ENCODE data around the gene AAK1. TPM values are rescaled to one million over a fixed set of nuclear protein-coding genes. Genes with fewer than 3 reads are reported as not detected.

The AAK1 gene
- total RNA-seq, 2 donors from 2014 or later: 70.7 to 77.3 TPM

GRCh38 chr2:69461404-69461803, 182.1 kb downstream of the AAK1 start:
- 99% methylated on average over 6 of the region's 6 CpGs for WGBS
- intact Hi-C loops (cut with DNase I): no loop called here

DNA sequence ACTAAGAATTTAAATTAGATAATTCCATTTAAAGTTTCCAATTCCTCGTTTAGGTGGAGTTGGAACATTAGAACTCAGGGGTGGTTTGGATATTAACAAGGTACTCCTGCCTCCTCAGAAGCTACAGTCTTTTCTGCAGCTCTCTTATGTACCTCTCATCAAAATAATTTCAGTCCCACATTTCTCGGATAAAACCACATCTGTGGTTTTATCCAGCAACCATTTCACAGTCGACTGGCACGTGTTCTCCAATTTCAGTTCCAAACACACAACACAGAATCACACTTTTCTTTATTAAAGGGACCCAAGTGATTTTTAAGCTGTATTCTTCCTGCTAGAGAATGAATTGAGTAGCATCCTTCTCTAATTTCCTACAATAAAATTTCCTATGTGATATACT, 183.6 kb downstream of the AAK1 start:
- H3K4me1 ChIP-seq (replicated peaks): peaks cover 5% of the 10 kb centered on the region
- no peak overlapping the region for H3K27ac ChIP-seq
- WGBS: 83% methylated on average over 4 of the region's 4 CpGs
- no peaks in the 10 kb centered on the region for H3K27me3 ChIP-seq (replicated peaks; ENCODE audit: insufficient read depth)
- intact Hi-C loops (cut with DNase I): no loop called here
- H3K36me3 ChIP-seq: no peaks in the 10 kb centered on the region
- DNase-seq (ENCODE audit: low spot score): no peak
- TF ChIP-seq, protein P1, sequence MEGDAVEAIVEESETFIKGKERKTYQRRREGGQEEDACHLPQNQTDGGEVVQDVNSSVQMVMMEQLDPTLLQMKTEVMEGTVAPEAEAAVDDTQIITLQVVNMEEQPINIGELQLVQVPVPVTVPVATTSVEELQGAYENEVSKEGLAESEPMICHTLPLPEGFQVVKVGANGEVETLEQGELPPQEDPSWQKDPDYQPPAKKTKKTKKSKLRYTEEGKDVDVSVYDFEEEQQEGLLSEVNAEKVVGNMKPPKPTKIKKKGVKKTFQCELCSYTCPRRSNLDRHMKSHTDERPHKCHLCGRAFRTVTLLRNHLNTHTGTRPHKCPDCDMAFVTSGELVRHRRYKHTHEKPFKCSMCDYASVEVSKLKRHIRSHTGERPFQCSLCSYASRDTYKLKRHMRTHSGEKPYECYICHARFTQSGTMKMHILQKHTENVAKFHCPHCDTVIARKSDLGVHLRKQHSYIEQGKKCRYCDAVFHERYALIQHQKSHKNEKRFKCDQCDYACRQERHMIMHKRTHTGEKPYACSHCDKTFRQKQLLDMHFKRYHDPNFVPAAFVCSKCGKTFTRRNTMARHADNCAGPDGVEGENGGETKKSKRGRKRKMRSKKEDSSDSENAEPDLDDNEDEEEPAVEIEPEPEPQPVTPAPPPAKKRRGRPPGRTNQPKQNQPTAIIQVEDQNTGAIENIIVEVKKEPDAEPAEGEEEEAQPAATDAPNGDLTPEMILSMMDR (IDR thresholded peaks at IDR 0.05): no peak
- no peak for TF ChIP-seq POLR2A (IDR thresholded peaks at IDR 0.05)
- TF ChIP-seq POLR2AphosphoS5 (IDR thresholded peaks at IDR 0.05): no peak
- no peak overlapping the region for H3K4me3 ChIP-seq
- H3K9me3 ChIP-seq: no peaks in the 10 kb centered on the region

More at GRCh38 chr2:69461404-69461803, 182.1 kb downstream of the AAK1 start:
- no peaks in the 10 kb centered on the region for H3K36me3 ChIP-seq
- TF ChIP-seq, protein P1 (IDR thresholded peaks at IDR 0.05): no peak
- no peak for TF ChIP-seq POLR2A (IDR thresholded peaks at IDR 0.05)
- no peak for TF ChIP-seq POLR2AphosphoS5 (IDR thresholded peaks at IDR 0.05)
- H3K27ac ChIP-seq: no peak overlapping the region
- no peaks in the 10 kb centered on the region for H3K27me3 ChIP-seq (replicated peaks; ENCODE audit: insufficient read depth)
- H3K4me3 ChIP-seq: no peak overlapping the region
- no peaks in the 10 kb centered on the region for H3K9me3 ChIP-seq
- peaks cover 5% of the 10 kb centered on the region for H3K4me1 ChIP-seq (replicated peaks)
- no peak for DNase-seq (ENCODE audit: low spot score)

DNA sequence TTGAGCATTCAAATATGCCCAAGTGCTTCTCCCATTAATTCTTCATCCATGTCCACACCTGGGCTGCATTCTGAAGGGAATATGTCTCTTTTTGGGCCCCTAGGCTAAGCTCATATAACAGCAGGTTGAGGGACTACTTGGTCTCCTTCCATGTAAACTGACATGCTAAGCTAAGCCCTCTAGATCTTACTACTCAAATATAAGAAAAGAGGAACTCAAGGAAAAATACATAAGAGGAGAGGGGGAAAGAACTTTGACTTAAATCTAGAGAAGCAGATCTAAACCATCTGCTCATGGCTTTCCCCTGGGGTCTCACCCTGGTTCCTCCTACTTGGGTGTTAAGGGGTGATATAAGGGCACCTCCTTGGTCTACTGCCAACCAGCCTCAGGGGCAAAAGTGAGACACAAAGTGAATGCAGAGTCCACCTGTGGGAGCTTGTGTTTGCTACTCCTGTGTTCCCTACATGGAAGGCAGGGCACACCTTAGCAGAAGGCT, 186.5 kb downstream of the AAK1 start:
- H3K27ac ChIP-seq: peak overlapping the region in 1 of 2 donors; percentile 67
- H3K4me3 ChIP-seq: no peak overlapping the region
- no peaks in the 10 kb centered on the region for H3K9me3 ChIP-seq
- intact Hi-C loops (cut with DNase I): no loop called here
- peaks cover 5% of the 10 kb centered on the region for H3K4me1 ChIP-seq (replicated peaks)
- H3K36me3 ChIP-seq: no peaks in the 10 kb centered on the region
- no peak for DNase-seq (ENCODE audit: low spot score)
- H3K27me3 ChIP-seq (replicated peaks; ENCODE audit: insufficient read depth): no peaks in the 10 kb centered on the region
- no peak for TF ChIP-seq POLR2AphosphoS5 (IDR thresholded peaks at IDR 0.05)

DNA sequence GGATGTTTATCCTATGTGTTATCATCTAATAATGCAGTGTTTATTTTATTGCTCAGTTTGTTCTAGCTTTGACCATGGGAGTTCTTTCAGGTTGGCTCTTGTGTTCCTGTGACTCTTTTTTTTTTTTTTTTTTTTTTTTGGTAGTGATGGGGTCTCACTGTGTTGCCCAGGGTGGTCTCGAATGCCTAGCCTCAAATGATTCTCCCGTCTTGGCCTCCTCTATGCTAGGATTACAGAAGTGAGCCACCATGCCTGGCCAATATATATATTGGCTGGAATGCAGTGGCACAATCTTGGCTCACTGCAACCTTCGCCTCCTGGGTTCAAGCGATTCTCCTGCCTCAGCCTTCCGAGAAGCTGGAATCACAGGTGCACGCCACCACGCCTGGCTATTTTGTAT, 187.4 kb downstream of the AAK1 start:
- TF ChIP-seq POLR2A (IDR thresholded peaks at IDR 0.05): no peak
- TF ChIP-seq, protein P1 (IDR thresholded peaks at IDR 0.05): no peak
- no peak for TF ChIP-seq POLR2AphosphoS5 (IDR thresholded peaks at IDR 0.05)
- Histone ChIP-seq H3K36me3 (no peaks in the 10 kb centered on the region), H3K9me3 (no peaks in the 10 kb centered on the region), H3K27ac (peak overlapping the region in 1 of 2 donors; percentile 67), H3K27me3 (replicated peaks; ENCODE audit: insufficient read depth) (no peaks in the 10 kb centered on the region), H3K4me3 (no peak overlapping the region), H3K4me1 (replicated peaks) (peaks cover 5% of the 10 kb centered on the region)
- WGBS: 95% methylated on average over 7 of the region's 7 CpGs
- intact Hi-C loops (cut with DNase I): no loop called here
- no peak for DNase-seq (ENCODE audit: low spot score)

DNA sequence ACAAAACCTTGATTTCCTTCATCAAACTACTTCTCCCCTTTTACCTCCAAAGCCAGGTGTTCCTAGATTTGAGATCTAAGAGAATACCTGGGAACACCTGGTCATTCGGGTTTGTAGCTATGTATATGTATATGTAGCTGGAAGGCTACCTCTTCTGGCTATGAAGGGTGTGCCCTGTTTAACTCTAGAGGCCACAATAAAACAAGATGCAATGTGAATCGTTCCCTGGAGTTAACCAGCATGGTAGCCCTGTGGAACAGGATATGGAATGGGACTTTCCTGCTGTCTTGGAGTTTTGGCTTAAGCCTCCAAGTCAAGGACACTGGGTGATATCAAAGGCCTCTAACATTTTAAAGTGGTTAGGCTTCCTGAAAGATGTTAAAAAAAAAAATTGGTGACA, 188.6 kb downstream of the AAK1 start:
- 94% methylated on average over 2 of the region's 2 CpGs for WGBS
- no peaks in the 10 kb centered on the region for H3K9me3 ChIP-seq
- DNase-seq (ENCODE audit: low spot score): no peak
- intact Hi-C loops (cut with DNase I): no loop called here
- TF ChIP-seq, protein P1 (IDR thresholded peaks at IDR 0.05): no peak
- TF ChIP-seq POLR2AphosphoS5 (IDR thresholded peaks at IDR 0.05) (no peak), POLR2A (IDR thresholded peaks at IDR 0.05) (no peak)
- H3K4me3 ChIP-seq: no peak overlapping the region
- no peaks in the 10 kb centered on the region for H3K36me3 ChIP-seq
- H3K27ac ChIP-seq: no peak overlapping the region
- H3K4me1 ChIP-seq (replicated peaks): peaks cover 5% of the 10 kb centered on the region
- H3K27me3 ChIP-seq (replicated peaks; ENCODE audit: insufficient read depth): no peaks in the 10 kb centered on the region

Measured in prostate gland (tissue), 2 donors.